IPS-15b (cell line): ENCODE measurements around the gene MTMR12.

Experiments
- H3K27me3 ChIP-seq: one replicate; pipeline ENCODE4 v1.6.1; 2013; ENCODE audit warnings: low read length; ENCODE audit not compliant: control insufficient read depth, insufficient read depth
- H3K36me3 ChIP-seq: one replicate; pipeline ENCODE4 v1.6.1; 2013; ENCODE audit warnings: low read length; ENCODE audit not compliant: control insufficient read depth, insufficient read depth
- H3K4me1 ChIP-seq: one replicate; pipeline ENCODE4 v1.6.1; 2013; ENCODE audit warnings: mild to moderate bottlenecking, low read length; ENCODE audit not compliant: control insufficient read depth, insufficient read depth
- H3K4me3 ChIP-seq: one replicate; pipeline ENCODE4 v1.5.1; 2013; ENCODE audit warnings: low read depth, low read length
- H3K9ac ChIP-seq: one replicate; pipeline ENCODE4 v1.6.1; 2013; ENCODE audit warnings: low read depth, mild to moderate bottlenecking, low read length
- H3K9me3 ChIP-seq: one replicate; pipeline ENCODE4 v1.6.1; 2013; ENCODE audit warnings: mild to moderate bottlenecking, low read length; ENCODE audit not compliant: control insufficient read depth, insufficient read depth

Gene MTMR12

DNA sequence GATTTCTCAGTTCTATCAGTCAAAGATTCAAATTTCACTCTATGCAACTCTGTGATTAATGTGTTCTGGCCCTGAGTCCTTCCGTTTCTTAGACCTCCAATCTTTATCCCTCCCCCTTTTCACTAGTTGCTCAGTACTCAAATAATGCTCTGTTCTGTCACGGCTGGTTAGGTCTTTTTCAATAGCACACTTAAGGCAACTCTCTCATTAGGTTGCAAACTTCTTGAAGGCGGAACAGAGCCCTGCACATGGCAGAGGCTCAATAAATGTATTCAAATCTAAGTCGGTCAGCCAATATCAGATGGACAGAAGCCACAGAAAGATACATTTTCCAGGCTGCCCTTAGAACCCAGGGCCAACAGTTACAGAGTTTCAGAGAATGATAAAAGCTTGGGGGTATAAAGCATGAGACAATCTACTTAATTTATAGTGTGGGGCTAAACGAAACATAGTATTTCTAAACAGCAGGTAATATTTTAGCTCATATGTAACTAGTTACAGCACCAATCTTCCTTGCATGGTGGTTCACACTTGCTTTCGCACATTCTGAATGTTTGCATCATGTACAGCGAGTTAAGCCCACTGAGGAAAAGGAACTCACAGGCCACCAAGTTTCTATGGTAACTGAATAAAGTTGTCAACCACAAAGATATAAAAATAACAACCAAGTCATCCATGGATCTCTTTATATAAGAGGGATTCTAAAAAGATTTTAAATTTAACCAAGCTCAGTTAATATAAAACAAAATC lies 71.5 kb downstream of the MTMR12 start:
- H3K27me3 ChIP-seq, result no peaks in the 10 kb centered on the region
- peaks cover 20% of the 10 kb centered on the region for H3K36me3 ChIP-seq
- H3K9ac ChIP-seq, result no peak overlapping the region
- no peak overlapping the region for H3K4me3 ChIP-seq
- H3K9me3 ChIP-seq, result no peaks in the 10 kb centered on the region
- no peaks in the 10 kb centered on the region for H3K4me1 ChIP-seq

DNA sequence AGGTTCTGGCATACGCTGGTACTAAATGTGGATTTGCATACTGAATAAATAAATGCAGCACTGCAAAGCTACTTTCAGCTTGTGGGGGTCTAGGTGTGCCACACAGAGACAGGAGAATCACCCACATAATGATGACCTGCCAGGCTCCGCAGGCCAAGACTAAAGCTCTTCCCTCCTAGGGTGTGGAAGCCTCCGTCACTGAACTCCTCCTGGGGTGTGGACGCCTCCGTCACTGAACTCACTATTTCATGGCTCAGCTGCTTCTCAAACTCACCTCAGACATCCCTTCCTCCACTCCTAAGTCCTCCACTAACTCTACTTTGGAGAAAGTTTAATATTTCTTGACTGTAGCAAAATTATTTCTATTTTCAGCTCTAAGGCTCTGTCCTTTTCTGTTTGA lies 73.4 kb downstream of the MTMR12 start:
- Histone ChIP-seq H3K4me1 (no peaks in the 10 kb centered on the region), H3K27me3 (no peaks in the 10 kb centered on the region), H3K9me3 (no peaks in the 10 kb centered on the region), H3K36me3 (peaks cover 29% of the 10 kb centered on the region), H3K4me3 (no peak overlapping the region), H3K9ac (no peak overlapping the region)

DNA sequence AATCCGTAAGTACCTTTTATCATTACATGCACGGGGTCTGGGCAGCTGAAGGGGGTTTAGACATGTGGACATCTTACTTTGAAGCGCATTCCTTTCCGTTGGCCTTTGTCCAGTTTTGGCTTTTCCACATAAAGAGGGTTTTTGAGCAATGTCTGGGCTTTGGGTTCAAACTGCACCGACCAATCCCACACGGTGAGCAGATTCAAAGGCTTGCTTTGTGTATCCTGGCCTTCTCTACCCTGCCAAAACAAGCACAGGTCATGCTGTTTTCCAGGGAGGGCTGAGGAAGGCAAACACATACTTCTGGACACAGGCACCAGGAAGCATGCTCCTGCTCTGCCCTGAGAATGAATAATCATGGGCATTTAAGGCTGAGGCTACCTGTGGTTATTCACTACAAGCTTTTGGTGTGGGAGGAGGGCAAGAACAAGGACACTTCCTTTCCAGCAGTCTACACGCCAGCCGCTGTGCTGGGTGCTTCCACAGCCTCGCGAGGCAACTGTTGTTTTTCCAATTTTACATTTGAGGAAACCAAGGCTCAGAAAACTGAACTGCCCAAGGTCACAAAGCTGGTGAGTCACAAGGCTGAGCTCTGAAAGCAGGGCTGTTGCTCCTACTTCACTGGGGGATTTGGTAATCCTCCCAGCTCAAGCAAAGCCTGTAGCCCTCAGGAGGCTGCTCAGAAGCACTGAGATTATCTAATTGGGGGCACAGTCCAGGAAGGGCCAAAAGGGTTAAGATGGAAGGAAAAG lies 78.9 kb downstream of the MTMR12 start:
- Histone ChIP-seq H3K9ac (no peak overlapping the region), H3K36me3 (peaks cover 26% of the 10 kb centered on the region), H3K27me3 (no peaks in the 10 kb centered on the region), H3K4me1 (no peaks in the 10 kb centered on the region), H3K4me3 (no peak overlapping the region), H3K9me3 (no peaks in the 10 kb centered on the region)

DNA sequence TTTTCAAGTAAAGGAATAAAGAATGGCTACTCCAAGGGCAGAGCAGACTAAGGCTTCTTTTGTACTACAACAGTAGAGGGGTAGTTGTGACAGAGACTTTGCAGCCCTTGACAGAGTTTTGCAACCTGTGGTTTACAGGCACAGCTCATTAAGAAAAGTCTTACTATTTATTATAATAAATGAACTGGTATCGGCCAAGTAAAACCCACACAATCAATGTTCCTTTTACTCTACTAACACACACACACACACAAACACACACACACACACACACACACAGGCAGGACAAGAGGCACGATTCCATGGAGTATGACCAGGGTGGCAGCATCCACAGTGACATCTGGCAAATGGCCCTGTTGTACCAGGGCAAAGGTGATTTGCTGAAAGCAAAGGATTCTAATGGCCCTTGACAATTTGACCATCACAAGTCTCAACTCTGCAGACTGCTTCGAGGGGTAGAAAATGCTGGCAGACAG lies 79.5 kb downstream of the MTMR12 start:
- no peaks in the 10 kb centered on the region for H3K27me3 ChIP-seq
- H3K4me3 ChIP-seq, result no peak overlapping the region
- H3K4me1 ChIP-seq, result no peaks in the 10 kb centered on the region
- H3K9ac ChIP-seq, result no peak overlapping the region
- peaks cover 28% of the 10 kb centered on the region for H3K36me3 ChIP-seq
- no peaks in the 10 kb centered on the region for H3K9me3 ChIP-seq

DNA sequence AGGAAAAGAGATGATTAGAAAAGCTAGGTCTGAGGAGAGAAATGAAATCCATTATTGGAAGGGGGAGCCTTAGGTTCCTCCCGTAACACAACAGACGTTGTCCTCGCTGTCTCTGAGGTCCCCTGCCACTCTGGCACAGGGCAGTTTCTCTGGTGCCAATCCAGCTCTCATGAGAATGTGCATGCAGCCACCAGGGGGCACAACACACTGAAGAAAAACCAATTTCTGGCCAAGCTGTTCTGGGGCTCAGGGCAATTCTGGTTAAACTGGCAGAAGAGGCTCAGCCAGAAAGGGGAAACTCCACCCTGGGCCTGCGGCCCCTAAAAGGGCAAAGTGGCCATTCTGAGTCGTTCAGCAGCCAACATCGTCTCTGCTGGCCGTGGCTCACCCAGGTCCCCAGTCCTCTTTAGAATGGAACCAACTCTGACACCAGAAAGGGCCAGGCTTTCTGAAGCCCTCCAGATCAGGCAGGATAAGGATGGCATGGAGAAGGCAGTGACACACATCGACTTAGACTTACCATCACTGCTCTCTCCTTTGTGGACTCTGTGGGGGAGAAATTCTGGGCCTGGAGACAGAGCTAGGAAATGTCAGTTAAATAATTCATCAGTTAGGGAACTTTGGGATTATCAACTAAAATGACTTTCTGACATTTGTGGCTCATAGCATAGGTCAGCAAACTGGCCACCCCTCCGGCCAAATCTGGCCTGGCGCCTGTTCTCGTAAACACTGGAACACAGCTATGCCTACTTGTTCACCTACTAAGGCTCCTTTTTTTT lies 80.1 kb downstream of the MTMR12 start:
- Histone ChIP-seq H3K27me3 (no peaks in the 10 kb centered on the region), H3K9ac (no peak overlapping the region), H3K36me3 (peaks cover 30% of the 10 kb centered on the region), H3K4me3 (no peak overlapping the region), H3K9me3 (no peaks in the 10 kb centered on the region), H3K4me1 (no peaks in the 10 kb centered on the region)

DNA sequence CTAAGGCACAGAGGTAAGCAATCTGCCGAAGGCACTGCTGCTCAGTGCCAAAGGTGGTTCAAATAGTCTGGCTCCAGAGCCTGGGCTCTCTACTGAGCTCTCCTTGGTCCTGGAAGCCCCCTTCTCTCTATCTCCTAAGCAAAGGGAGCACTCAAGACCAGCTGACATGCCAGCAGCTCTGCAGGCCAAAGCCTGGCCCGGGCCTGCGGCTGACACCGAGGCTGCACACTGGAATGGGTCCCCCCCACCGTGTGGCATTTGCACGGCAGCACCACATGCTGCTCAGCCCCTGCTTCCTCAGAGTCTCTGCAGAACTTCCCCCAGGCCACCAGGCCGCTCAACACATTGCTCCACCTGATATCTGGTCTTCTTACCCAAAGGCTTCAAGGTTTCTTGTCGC lies 80.8 kb downstream of the MTMR12 start:
- Histone ChIP-seq H3K9me3 (no peaks in the 10 kb centered on the region), H3K27me3 (no peaks in the 10 kb centered on the region), H3K4me1 (no peaks in the 10 kb centered on the region), H3K9ac (no peak overlapping the region), H3K36me3 (peaks cover 27% of the 10 kb centered on the region), H3K4me3 (no peak overlapping the region)

DNA sequence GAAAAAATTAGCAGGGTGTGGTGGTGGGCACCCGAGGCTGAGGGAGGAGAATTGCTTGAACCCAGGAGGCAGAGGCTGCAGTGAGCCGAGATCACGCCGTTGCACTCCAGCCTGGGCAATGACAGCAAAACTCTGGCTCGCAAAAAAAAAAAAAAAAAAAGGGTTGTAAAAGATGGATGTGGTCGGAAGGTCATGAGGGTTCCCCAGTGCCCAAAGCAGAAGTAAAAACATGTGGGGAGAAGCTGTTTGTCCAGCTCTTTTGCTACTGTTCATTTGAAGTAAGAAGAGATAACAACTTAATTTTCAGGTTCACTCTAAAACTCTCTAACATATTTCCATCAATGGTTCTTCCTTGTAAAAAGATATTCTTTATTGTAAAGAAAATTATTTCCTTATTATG lies 81.5 kb downstream of the MTMR12 start:
- H3K27me3 ChIP-seq, result no peaks in the 10 kb centered on the region
- no peak overlapping the region for H3K9ac ChIP-seq
- H3K4me1 ChIP-seq, result no peaks in the 10 kb centered on the region
- peaks cover 27% of the 10 kb centered on the region for H3K36me3 ChIP-seq
- no peaks in the 10 kb centered on the region for H3K9me3 ChIP-seq
- no peak overlapping the region for H3K4me3 ChIP-seq

DNA sequence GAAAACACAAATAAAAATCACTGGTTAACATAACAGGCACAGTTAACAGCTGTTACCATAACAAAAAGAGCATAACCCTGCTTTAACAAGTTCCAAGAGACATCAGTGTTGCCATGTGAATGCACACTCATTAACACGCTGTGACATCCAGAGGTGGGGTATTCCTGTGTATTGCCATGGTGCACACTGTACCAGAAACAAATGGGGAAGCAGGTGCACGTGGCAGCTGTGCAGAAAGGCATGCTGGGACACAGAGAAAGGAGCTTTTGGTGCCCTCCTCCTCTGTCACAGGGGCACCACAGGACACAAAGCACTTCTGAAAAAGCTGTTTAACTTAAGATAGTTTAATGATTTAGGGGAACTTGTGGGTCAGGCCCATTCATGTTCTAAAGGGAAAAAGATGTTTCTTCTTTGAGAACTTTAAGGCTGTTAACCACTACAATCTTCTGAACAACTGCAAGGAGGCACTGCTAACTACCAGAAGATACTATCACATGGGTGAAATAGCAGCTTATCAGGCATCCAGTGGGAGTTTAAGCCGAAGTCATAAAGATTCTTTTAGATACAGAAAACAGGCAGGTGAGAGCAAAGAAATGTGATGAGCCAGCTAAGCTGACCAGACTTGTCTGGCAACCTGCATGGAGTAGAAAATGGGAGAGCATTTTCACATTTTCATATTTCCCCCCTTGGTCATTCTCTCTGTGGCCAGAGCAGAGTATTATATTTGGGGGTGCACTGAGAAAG lies 82.2 kb downstream of the MTMR12 start:
- H3K9me3 ChIP-seq, result no peaks in the 10 kb centered on the region
- no peak overlapping the region for H3K9ac ChIP-seq
- H3K4me1 ChIP-seq, result no peaks in the 10 kb centered on the region
- no peaks in the 10 kb centered on the region for H3K27me3 ChIP-seq
- H3K36me3 ChIP-seq, result peaks cover 27% of the 10 kb centered on the region
- no peak overlapping the region for H3K4me3 ChIP-seq

DNA sequence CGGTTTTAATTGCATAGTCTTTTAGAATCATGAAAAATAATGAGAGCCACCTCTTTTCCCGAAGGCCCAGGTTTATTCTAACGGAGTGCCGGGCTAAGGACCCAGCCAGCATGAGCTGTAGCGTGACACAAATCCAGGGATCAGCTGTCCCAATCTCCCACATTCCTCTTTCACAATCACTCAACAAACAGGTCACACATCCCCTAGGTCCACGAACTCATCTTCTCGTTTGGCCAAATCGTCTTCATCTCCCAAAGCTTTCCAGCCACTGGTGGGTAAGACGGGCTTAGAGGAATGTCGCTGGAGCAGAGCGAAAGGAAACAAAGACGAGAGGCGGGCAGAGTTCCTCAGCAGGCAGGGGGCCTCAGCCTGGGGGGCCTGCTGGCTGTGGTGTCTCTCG lies 83.2 kb downstream of the MTMR12 start:
- H3K9ac ChIP-seq, result no peak overlapping the region
- no peaks in the 10 kb centered on the region for H3K9me3 ChIP-seq
- peaks cover 19% of the 10 kb centered on the region for H3K36me3 ChIP-seq
- no peaks in the 10 kb centered on the region for H3K27me3 ChIP-seq
- no peaks in the 10 kb centered on the region for H3K4me1 ChIP-seq
- no peak overlapping the region for H3K4me3 ChIP-seq

DNA sequence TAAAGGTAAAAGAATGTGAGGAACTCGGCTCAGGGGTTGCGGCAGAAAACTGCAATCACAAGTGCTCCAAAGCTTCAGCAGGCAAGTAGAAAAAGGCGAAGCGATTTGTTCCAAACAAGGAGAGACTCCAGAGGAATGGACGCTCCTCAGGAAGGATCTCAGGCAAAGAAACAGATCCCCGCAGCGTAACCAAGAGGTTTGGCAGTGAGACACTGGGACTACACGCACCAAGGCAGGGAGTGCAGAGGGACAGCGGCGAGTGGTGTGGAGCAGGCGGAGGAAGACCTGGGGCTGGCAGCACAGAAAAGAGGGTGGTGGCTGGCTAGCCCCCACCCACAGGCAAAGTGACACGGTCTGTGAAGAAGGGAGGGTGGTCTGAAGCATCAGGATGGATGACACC lies 83.9 kb downstream of the MTMR12 start:
- no peaks in the 10 kb centered on the region for H3K27me3 ChIP-seq
- no peak overlapping the region for H3K4me3 ChIP-seq
- no peaks in the 10 kb centered on the region for H3K9me3 ChIP-seq
- no peak overlapping the region for H3K9ac ChIP-seq
- H3K36me3 ChIP-seq, result peaks cover 14% of the 10 kb centered on the region
- H3K4me1 ChIP-seq, result peaks cover 3% of the 10 kb centered on the region

DNA sequence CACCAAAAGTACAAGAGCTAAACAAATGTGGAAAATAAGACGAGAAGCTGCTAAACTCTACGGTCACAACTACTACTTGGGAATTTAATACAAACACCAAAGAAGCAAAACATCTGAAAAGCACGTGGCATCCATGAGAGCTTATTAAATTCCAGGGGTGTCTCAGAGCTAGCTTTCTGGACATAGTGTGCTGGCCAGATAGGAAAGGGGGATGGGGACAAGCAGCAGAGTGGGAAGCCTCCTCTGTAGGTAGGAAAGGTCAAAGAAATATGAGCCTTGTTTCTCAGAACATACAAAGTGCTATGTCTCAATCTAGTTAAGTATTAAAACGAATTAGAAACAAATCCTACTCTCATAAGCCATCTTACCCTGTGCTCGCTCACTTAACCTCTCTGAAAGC lies 87.3 kb downstream of the MTMR12 start:
- H3K27me3 ChIP-seq, result no peaks in the 10 kb centered on the region
- no peaks in the 10 kb centered on the region for H3K9me3 ChIP-seq
- no peak overlapping the region for H3K9ac ChIP-seq
- H3K4me1 ChIP-seq, result peaks cover 3% of the 10 kb centered on the region
- no peak overlapping the region for H3K4me3 ChIP-seq
- peaks cover 13% of the 10 kb centered on the region for H3K36me3 ChIP-seq
